Myocyte (in vitro differentiated cells): ENCODE measurements around the gene ANXA5. TPM values are rescaled to one million over a fixed set of nuclear protein-coding genes. Genes with fewer than 3 reads are reported as not detected.
A peak's percentile ranks its signal among the peaks of the same experiment; 100 is the strongest.
"Not testable (repeated sequence)": the region's sequence is repeated elsewhere in the genome, so short reads cannot be mapped to it uniquely, and the experiment has no call there.

Experiments
- DNase-seq: peaks from one replicate; pipeline ENCODE4 v3.0.0-alpha.2; 2012; ENCODE audit warnings: low read depth
- total RNA-seq: library from RNA; depleted of rRNA; stranded (reverse); fragments of >200 nt; gene quantifications from 2 replicates; pipeline ENCODE4 v1.2.3, GENCODE V29; 2014

ANXA5 gene
- total RNA-seq, 1 donor from 2014 or later: 546 TPM

DNA sequence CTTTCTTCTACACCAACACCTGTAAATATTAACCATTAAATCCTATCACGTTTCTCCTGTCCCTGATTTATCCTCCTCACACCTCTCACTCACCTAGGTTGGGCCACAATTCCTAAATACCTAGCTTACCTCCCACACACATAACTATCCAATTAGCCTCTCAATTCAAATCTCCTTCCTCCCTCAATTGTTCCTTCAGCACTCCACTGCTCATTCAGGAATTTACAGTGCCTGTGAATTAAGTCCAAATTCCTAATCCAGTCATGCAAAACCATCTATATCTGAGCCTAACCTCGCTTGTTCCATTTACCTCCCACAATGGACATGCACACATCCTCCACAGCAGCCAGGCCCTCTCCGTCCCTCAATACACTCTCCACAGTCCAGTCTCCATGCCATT, 17.5 kb downstream of the ANXA5 start:
- no peak for DNase-seq

- DNase-seq: no peak
Observed at GRCh38 chr4:121677524-121677923, 19.3 kb downstream of the ANXA5 start.

- no peak for DNase-seq
Observed at GRCh38 chr4:121676345-121677075, 20.3 kb downstream of the ANXA5 start.

DNA sequence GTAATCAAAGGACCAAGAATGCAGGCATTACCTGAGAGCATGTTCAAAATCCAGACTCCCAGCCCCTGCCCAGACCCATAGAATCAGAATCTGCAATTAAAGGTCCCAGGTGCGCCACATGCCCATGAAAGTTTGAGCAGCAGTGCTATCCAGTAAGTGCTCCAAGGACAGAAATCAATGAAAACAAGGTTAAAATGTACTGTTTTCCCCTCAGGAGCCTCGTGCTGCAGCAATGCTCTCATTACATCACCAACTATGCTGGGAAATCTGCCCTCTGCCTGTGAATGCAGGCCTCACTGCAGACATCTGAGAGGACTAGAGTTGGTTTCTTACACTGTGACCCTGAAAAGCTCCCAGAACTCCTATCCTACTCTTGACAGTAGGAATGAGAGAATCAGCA, 21.1 kb downstream of the ANXA5 start:
- peak; percentile 37 for DNase-seq

- DNase-seq: no peak
Observed at GRCh38 chr4:121674696-121675095, 22.1 kb downstream of the ANXA5 start.

- no peak for DNase-seq
Observed at GRCh38 chr4:121674191-121674590, 22.6 kb downstream of the ANXA5 start.

GRCh38 chr4:121669163-121669550, 27.6 kb downstream of the ANXA5 start:
- DNase-seq: no peak

DNA sequence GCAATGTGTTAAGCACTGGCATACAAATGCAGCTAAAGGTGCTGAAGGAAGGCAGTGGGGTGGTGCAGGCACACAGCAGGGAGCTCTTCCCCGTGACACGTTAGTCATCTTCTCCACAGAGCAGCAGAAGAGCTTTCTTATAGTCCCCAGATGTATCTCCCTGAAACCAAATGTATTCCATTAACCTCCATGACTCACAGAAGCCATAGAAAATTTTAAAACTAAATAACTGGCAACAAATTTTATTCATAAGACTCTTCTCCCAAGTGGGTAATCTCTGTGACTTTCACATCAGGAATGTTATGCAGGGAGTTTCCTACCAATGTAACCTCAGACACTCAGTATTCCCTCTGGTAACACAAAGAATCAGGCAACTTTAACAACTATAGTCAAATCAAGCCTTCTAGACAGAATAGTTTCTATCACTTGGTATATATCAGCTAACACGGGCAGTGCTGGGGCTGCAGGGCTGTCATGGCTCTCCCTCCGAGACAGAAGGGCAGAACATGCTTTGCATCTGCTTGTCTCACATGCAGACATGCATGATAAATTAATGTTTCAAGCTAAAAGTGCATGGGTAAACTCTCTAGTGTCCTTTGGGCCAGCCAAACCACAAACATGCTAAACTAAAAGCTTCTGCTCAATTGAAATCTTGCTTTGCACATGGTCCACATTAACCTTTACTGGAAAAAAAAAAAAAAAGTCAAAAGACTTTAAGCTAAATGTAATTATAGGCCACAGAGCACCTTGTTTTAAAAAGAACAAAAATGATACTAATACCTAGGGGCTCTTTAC, 28.2 kb downstream of the ANXA5 start:
- peak; percentile 86 for DNase-seq

- DNase-seq: no peak
Observed at GRCh38 chr4:121666091-121666679, 30.6 kb downstream of the ANXA5 start.

DNA sequence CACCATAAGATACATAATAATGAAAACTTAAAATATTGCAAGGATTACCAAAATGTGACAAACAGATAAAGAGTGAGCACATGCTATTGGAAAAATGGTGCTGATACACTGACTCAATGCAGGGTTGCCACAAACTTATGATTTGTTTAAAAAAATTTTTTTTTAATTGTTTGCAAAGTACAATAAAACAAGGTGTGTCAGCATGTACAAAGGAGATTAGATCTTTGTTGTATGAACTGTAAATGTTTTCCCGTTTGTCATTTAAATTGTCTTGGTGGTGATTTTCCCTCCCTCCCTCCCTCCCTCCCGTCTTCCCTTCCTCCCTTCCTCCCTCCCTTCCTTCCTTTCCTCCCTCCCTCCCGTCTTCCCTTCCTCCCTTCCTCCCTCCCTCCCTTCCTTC, 31.4 kb downstream of the ANXA5 start:
- no peak for DNase-seq

DNA sequence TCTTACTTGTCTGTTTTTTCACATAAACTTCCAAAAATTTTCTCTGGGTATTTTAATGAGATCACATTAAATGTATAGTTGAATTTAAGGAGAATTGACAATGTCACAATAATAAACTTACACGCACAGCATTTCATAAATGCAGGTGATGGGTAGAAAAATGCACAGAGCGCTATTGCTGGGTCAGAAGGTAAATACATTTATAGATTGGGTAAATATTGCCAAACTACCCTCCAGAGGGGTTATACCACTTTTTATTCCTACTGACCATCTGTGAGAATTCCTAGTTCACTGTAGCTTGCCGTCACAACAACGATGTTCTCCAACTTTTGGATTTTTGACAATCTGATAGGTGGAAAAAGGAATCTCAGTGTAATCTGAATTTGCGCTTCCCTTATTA, 34.6 kb downstream of the ANXA5 start:
- DNase-seq: no peak

DNA sequence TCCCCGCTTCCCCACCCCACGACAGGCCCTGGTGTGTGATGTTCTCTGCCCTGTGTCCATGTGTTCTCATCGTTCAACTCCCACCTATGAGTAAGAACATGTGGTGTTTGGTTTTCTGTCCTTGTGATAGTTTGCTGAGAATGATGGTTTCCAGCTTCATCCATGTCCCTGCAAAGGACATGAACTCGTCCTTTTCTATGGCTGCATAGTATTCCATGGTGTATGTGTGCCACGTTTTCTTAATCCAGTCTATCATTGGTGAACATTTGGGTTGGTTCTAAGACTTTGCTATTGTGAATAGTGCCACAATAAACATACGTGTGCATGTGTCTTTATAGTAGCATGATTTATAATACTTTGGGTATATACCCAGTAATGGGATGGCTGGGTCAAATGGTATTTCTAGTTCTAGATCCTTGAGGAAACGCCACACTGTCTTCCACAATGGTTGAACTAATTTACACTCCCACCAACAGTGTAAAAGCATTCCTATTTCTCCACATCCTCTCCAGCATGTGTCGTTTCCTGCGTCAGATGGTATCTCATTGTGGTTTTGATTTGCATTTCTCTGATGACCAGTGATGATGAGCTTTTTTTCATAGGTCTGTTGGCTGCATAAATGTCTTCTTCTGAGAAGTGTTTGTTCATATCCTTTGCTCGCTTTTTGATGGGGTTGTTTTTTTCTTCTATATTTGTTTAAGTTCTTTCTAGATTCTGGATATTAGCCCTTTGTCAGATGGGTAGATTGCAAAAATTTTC, 36.4 kb downstream of the ANXA5 start:
- DNase-seq: not testable (repeated sequence)

- DNase-seq: no peak
Observed at GRCh38 chr4:121658125-121658524, 38.7 kb downstream of the ANXA5 start.

DNA sequence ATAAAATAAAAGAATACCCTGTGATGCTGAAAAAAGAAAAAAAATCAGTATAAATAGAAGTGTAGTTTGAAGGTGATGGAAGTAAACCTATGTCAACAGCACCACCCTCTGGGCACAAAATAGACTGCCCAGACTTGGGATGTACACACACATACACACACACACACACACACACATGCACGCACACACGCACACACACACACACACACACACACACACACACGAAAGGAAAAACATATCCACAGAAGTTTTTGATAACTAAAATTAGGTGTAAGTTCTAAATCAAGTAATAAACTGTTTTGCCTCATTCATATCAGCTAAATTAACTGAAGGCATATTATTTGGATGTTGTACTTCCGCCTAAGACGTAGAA, 40.5 kb downstream of the ANXA5 start:
- DNase-seq: peak; percentile 55

DNA sequence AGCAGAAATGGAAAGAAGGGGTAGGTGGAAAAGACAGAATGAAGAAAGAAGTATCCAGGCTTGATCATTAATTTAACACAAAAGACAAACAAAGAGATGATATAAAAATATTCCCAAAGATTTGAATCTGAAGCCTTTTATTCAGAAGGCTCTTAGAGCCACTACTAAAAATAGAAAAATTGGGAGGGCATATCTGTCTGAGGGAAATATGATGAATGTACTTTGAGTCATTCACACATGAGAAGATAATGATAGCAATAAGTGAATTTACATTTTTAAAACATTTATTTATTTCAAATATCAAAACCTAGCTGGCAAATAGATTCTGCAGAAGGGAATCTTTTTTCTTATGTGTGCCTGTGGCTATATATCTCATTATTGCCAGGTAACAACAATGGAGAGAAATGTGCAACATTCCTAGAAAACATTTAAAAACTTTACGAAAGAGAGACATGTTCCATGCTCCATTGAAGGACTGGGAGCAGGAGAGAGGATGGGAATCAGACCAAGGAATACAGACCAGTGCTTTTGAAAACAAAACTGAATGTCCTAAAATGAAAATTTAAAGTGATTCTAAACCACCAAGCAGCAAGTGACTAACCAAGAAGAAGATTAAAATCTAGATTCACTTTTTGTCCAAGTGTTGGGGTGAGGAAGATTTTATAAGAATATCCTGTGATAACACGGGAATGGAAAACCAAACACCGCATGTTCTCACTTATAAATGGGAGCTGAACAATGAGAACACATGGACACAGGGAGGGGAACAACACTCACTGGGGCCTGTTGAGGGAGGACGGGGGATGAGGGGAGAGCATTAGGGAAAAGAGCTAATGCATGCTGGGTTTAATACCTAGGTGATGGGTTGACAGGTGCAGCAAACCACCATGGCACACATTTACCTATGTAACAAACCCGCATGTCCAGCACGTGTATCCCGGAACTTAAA, 41.2 kb downstream of the ANXA5 start:
- DNase-seq: peak; percentile 14

DNA sequence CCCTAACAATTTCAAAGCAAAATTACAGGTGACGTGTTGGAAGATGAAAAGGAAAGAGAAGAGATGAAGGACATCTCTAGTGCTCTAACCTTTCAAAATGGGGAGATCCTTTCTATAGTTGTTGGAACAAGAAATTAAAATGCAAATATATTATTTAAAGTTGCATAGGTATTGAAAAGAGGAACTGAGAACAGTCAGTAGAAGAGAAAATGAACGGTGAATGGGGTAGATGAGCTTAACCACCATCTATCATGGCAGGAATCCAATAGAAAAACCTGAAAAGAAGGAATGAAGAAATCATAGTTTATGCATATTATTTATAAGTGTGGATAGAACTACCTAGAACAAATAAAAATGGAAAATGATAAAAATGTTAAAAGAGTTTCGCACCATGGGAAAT, 42.0 kb downstream of the ANXA5 start:
- DNase-seq: no peak

GRCh38 chr4:121653986-121654385, 42.8 kb downstream of the ANXA5 start:
- DNase-seq: no peak

DNA sequence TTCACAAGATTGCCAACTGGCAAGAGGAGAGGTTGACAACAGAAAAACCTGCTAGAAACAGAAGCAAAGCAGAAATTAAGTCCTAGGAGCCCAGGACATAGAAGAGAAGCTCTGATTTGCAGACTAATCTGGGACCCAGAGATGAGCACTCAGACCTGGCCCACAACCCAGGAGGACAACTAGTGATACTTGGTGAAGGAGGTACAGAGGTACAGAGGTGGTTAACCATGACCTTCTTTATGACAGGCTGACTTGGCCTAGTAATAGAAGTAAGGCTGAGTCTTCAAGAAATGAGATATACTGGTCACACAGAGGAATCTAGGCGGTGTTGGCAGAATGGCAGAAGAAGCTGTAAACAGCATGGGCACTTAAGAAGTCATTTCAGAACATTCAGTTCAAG, 43.6 kb downstream of the ANXA5 start:
- DNase-seq: no peak

DNA sequence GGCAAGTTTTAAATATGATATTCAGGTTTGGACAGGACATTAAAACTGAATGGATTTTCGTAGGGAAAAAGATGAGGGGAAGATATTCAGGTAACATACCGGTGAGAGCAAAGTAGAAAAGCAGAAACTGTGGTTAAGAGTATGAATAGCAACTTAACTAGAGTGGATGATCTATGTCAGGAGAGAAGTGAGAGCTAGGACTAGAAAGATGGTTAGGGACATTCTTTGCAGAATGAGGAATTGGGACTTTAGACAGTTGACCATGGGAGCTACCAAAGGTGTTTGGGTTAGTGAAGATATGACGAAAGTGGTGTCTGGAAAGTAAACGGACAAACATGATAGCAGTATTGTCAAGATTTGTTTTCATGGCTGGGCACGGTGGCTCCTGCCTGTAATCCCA, 45.2 kb downstream of the ANXA5 start:
- no peak for DNase-seq

DNA sequence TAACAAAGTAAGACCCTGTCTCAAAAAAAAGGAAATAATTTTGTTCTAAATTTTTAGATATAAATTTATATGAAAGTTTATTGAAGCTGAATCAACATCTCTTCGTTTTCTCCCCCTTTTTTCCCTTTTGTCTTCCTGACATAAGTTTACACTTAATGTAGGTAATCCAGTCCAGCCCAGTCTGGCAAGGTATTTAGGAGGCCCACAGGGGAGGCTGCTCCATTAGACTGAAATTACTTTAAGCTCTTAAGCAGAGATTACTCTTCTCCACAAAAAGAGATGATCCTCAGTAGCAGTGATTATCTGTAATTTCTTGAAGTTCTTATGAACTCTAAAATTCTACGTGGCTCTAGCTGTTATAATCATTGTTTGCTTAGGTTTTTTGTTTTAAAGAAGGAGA, 46.0 kb downstream of the ANXA5 start:
- no peak for DNase-seq

- peak; percentile 28 for DNase-seq
Observed at GRCh38 chr4:121648516-121648915, 48.3 kb downstream of the ANXA5 start.
